HG03196 (cell line): ENCODE measurements around the gene KDM4C.

ENCODE experiments used
- ATAC-seq: cut with Tn5 transposase; IDR thresholded peaks from one replicate; pipeline ENCODE4 v1.9.1; 2021; ENCODE audit not compliant: unreplicated experiment

The KDM4C gene

GRCh38 chr9:6852243-6852963, 94.6 kb downstream of the KDM4C start:
- ATAC-seq = no peak

GRCh38 chr9:6855860-6856259, 98.1 kb downstream of the KDM4C start:
- no peak for ATAC-seq

GRCh38 chr9:6864102-6864501, 106.3 kb downstream of the KDM4C start:
- no peak for ATAC-seq

GRCh38 chr9:6869081-6869948, 111.5 kb downstream of the KDM4C start:
- no peak for ATAC-seq

GRCh38 chr9:6870149-6870548, 112.4 kb downstream of the KDM4C start:
- no peak for ATAC-seq

GRCh38 chr9:6870650-6871477, 113.1 kb downstream of the KDM4C start:
- ATAC-seq = no peak

- ATAC-seq = no peak
Measured at GRCh38 chr9:6873857-6874256, 116.1 kb downstream of the KDM4C start.

- no peak for ATAC-seq
Measured at GRCh38 chr9:6876195-6876894, 118.6 kb downstream of the KDM4C start.

- no peak for ATAC-seq
Measured at GRCh38 chr9:6877671-6878161, 119.9 kb downstream of the KDM4C start.

GRCh38 chr9:6880626-6881025, 122.9 kb downstream of the KDM4C start:
- no peak for ATAC-seq

GRCh38 chr9:6884101-6884500, 126.3 kb downstream of the KDM4C start:
- ATAC-seq = no peak

- ATAC-seq = no peak
Measured at GRCh38 chr9:6884990-6885389, 127.2 kb downstream of the KDM4C start.

GRCh38 chr9:6887051-6887450, 129.3 kb downstream of the KDM4C start:
- ATAC-seq = no peak

GRCh38 chr9:6889868-6890267, 132.1 kb downstream of the KDM4C start:
- ATAC-seq = no peak

- ATAC-seq = peak; percentile 36
Measured at GRCh38 chr9:6893350-6894131, 135.8 kb downstream of the KDM4C start.

GRCh38 chr9:6894135-6894534, 136.4 kb downstream of the KDM4C start:
- peak; percentile 87 for ATAC-seq

GRCh38 chr9:6895754-6896153, 138.0 kb downstream of the KDM4C start:
- ATAC-seq = no peak

- ATAC-seq = no peak
Measured at GRCh38 chr9:6896562-6896961, 138.8 kb downstream of the KDM4C start.

- no peak for ATAC-seq
Measured at GRCh38 chr9:6897207-6897822, 139.5 kb downstream of the KDM4C start.
